Neuronal stem cell (in vitro differentiated cells): ENCODE results near the gene PSG11.
"Not testable (repeated sequence)": the region's sequence is repeated elsewhere in the genome, so short reads cannot be mapped to it uniquely, and the experiment has no call there.

Experiments
- DNase-seq: peaks from one replicate; pipeline ENCODE4 v3.0.0-alpha.2; 2013; ENCODE audit warnings: low spot score
- H2AFZ ChIP-seq: one replicate; pipeline ENCODE4 v1.6.1; 2013; ENCODE audit warnings: mild to moderate bottlenecking, low read length, inconsistent platforms
- H2AK5ac ChIP-seq: 2 replicates; pipeline ENCODE4 v1.6.1; 2013; ENCODE audit warnings: low read depth, mild to moderate bottlenecking, inconsistent platforms, low read length, moderate library complexity, mixed read lengths
- H2BK120ac ChIP-seq: 2 replicates; pipeline ENCODE4 v1.6.1; 2013; ENCODE audit warnings: low read depth, mild to moderate bottlenecking, inconsistent platforms, low read length, moderate library complexity, mixed read lengths
- H2BK12ac ChIP-seq: one replicate; pipeline ENCODE4 v1.6.1; 2013; ENCODE audit warnings: low read length, inconsistent platforms
- H2BK15ac ChIP-seq: 2 replicates; pipeline ENCODE4 v1.6.1; 2013; ENCODE audit warnings: mild to moderate bottlenecking, low read length, inconsistent platforms, mixed read lengths
- H2BK5ac ChIP-seq: one replicate; pipeline ENCODE4 v1.6.1; 2013; ENCODE audit warnings: inconsistent platforms, mild to moderate bottlenecking, low read length, moderate library complexity
- H3K14ac ChIP-seq: one replicate; pipeline ENCODE4 v1.6.1; 2013; ENCODE audit warnings: low read length, inconsistent platforms
- H3K18ac ChIP-seq: 2 replicates; pipeline ENCODE4 v1.6.1; 2013; ENCODE audit warnings: low read length, inconsistent platforms
- H3K23ac ChIP-seq: 2 replicates; pipeline ENCODE4 v1.6.1; 2013; ENCODE audit warnings: low read depth, mild to moderate bottlenecking, mixed read lengths, low read length, inconsistent platforms; ENCODE audit not compliant: poor library complexity
- H3K27ac ChIP-seq: replicated peaks from 3 replicates; pipeline ENCODE4 v1.5.1; 2013; ENCODE audit warnings: low read length, inconsistent platforms
- H3K27me3 ChIP-seq, 3 experiments: 2 replicates each; pipeline ENCODE4 v1.6.1; 2013; ENCODE audit warnings: low read length in 3 of 3, mild to moderate bottlenecking in 2 of 3, inconsistent platforms in 1 of 3, low read depth in 1 of 3, mixed read lengths in 1 of 3, moderate library complexity in 1 of 3; ENCODE audit not compliant: control insufficient read depth in 3 of 3, insufficient read depth in 3 of 3
- H3K36me3 ChIP-seq, 2 donors: replicated peaks in 1 of 2; 2 replicates each; pipeline ENCODE4 v1.6.1; 2013; ENCODE audit warnings: low read length in 2 of 2; ENCODE audit not compliant: control insufficient read depth in 2 of 2, insufficient read depth in 2 of 2
- H3K4ac ChIP-seq: 2 replicates; pipeline ENCODE4 v1.6.1; 2013; ENCODE audit warnings: inconsistent platforms, mild to moderate bottlenecking, low read length, moderate library complexity
- H3K4me1 ChIP-seq, 2 donors: 1 replicate in 1 of 2; 2 replicates in 1 of 2; pipeline ENCODE4 v1.6.1; 2013; ENCODE audit warnings: low read length in 2 of 2, low read depth in 1 of 2; ENCODE audit not compliant: control insufficient read depth in 2 of 2, insufficient read depth in 1 of 2
- H3K4me2 ChIP-seq: one replicate; pipeline ENCODE4 v1.6.1; 2013; ENCODE audit warnings: mild to moderate bottlenecking, low read length, inconsistent platforms; ENCODE audit not compliant: insufficient read depth, poor library complexity, severe bottlenecking
- H3K4me3 ChIP-seq, 2 donors: 2 replicates each; pipeline ENCODE4 v1.5.1; 2013; ENCODE audit warnings: low read length in 2 of 2, mild to moderate bottlenecking in 2 of 2, inconsistent platforms in 1 of 2, moderate library complexity in 1 of 2
- H3K79me1 ChIP-seq: one replicate; pipeline ENCODE4 v1.6.1; 2013; ENCODE audit warnings: low read depth, mild to moderate bottlenecking, inconsistent platforms, low read length, moderate library complexity
- H3K9ac ChIP-seq: one replicate; pipeline ENCODE4 v1.6.1; 2013; ENCODE audit warnings: mild to moderate bottlenecking, low read depth, low read length, inconsistent platforms; ENCODE audit not compliant: poor library complexity
- H3K9me3 ChIP-seq, 2 donors: replicated peaks in 1 of 2; 2 replicates each; pipeline versions ENCODE3 to v1.6.1; 2013; ENCODE audit warnings: low read length in 2 of 2, mild to moderate bottlenecking in 2 of 2, inconsistent platforms in 1 of 2, low read depth in 1 of 2, mixed read lengths in 1 of 2, moderate library complexity in 1 of 2; ENCODE audit not compliant: control insufficient read depth in 2 of 2, insufficient read depth in 1 of 2
- H4K8ac ChIP-seq: one replicate; pipeline ENCODE4 v1.6.1; 2013; ENCODE audit warnings: low read depth, mild to moderate bottlenecking, inconsistent platforms, low read length, moderate library complexity
- H4K91ac ChIP-seq: one replicate; pipeline ENCODE4 v1.6.1; 2013; ENCODE audit warnings: low read length, low read depth, mild to moderate bottlenecking, inconsistent platforms; ENCODE audit not compliant: poor library complexity
- WGBS, 2 donors: extraction: QIAGEN DNeasy Blood & Tissue Kit; methylation state at CpG; one replicate each; pipeline ENCODE4 v1.1.7; 2013; ENCODE audit warnings: missing lambda C conversion rate in 2 of 2, mixed read lengths in 1 of 2; ENCODE audit not compliant: insufficient read length in 2 of 2, insufficient replicate concordance in 1 of 2; ENCODE audit errors: extremely low coverage in 2 of 2; 5-methylcytosine and 5-hydroxymethylcytosine counted together

The PSG11 gene

DNA sequence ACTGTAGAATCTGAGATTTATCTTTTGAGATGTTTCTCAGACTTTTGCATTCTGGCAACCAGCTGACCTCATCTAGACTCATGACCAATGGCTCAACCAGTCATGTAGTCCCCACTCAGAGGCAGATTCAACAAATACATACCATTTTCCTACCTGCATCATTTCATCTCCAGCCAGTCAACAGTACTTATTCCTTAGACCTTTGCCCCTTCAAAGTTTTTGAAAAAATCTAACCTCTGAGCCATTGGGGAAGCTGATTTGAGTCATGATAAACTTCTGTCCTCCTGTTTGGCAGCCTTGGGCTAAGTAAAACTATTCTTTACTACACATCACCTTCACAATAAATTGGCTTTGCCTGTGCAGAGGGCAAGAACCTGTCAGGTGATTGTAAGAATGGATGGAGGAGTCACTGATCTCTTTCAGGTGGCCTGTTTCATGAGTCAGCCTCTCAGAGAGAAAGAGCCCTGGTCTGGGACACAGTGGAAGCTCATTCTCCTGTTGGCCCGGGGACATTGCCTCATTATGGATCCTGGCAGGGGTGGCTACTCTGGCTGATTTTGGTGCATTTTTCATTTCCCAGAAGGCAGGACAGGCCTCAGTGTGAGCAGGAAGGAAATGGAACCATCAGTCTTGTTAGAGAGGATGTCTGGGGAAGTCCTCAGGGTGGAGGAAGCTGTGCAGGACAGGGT lies 17.4 kb upstream of the PSG11 start:
- not testable (repeated sequence) for H3K36me3 ChIP-seq

GRCh38 chr19:43031645-43032044 lies 5.4 kb upstream of the PSG11 start:
- H2AFZ ChIP-seq, H3K36me3 ChIP-seq, H2BK120ac ChIP-seq, H4K91ac ChIP-seq, H3K4me3 ChIP-seq, H2BK12ac ChIP-seq, H3K27me3 ChIP-seq, H3K27ac ChIP-seq, H3K14ac ChIP-seq, H3K4me1 ChIP-seq, H3K9me3 ChIP-seq, H3K9ac ChIP-seq, H3K18ac ChIP-seq, H3K4me2 ChIP-seq, H4K8ac ChIP-seq, DNase-seq, H3K79me1 ChIP-seq, H2BK5ac ChIP-seq, H3K23ac ChIP-seq, H3K4ac ChIP-seq, H2AK5ac ChIP-seq, H2BK15ac ChIP-seq: not testable (repeated sequence)
- WGBS, 2 donors, result no CpG with 5 or more reads among the region's 2 CpGs

More for the DNA sequence above, 17.4 kb upstream of the PSG11 start:
- not testable (repeated sequence) for H4K8ac ChIP-seq, DNase-seq, H3K79me1 ChIP-seq, H2BK12ac ChIP-seq, H2AK5ac ChIP-seq, H3K4ac ChIP-seq, H3K4me2 ChIP-seq, H3K9me3 ChIP-seq, H3K27me3 ChIP-seq, H3K18ac ChIP-seq, H3K9ac ChIP-seq, H3K23ac ChIP-seq, H2BK120ac ChIP-seq, H3K14ac ChIP-seq, H2AFZ ChIP-seq, H3K27ac ChIP-seq, H3K4me1 ChIP-seq, H3K4me3 ChIP-seq, H4K91ac ChIP-seq, H2BK15ac ChIP-seq, H2BK5ac ChIP-seq
- no CpG with 5 or more reads among the region's 1 CpG for whole genome bisulfite sequencing, 2 donors

DNA sequence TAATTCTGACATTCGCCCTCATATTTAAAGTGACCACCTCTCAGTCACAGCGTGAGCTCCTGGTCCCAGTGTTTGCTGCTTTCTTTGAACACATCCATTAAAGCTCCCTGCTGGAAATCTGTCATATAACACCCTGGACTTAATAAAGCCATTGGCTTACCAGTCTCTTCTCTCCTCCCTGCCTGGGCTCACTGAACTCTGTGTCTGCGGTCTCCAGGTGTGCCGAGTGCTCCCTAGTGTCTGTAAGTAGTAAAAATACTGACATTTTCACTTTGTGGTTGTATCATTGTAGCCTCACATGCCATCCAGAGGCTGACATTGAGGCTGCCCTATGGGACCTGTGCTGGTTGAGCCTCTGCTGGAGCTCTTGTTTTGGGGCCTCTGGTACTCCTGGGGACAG lies 2.6 kb upstream of the PSG11 start:
- no peaks in the 10 kb centered on the region for H3K79me1 ChIP-seq
- H3K14ac ChIP-seq, result no peak overlapping the region
- no peak overlapping the region for H3K4ac ChIP-seq
- H3K36me3 ChIP-seq, result no peaks in the 10 kb centered on the region
- peaks cover 0 to 6% of the 10 kb centered on the region in 2 donors for H3K9me3 ChIP-seq
- no peak overlapping the region for H4K8ac ChIP-seq
- no peak overlapping the region for H2AFZ ChIP-seq
- no peak overlapping the region for H3K9ac ChIP-seq
- no peak overlapping the region for H3K4me2 ChIP-seq
- H4K91ac ChIP-seq, result no peak overlapping the region
- H3K27ac ChIP-seq, result no peak overlapping the region
- H2BK12ac ChIP-seq, result no peak overlapping the region
- H3K27me3 ChIP-seq, result no peaks in the 10 kb centered on the region
- no peak for DNase-seq
- no peak overlapping the region for H2BK15ac ChIP-seq
- no peak overlapping the region for H3K23ac ChIP-seq
- no peak overlapping the region for H3K18ac ChIP-seq
- no peak overlapping the region for H3K4me3 ChIP-seq
- H2AK5ac ChIP-seq, result no peak overlapping the region
- no peak overlapping the region for H2BK5ac ChIP-seq
- WGBS, 2 donors, result no CpG with 5 or more reads among the region's 4 CpGs
- no peak overlapping the region for H2BK120ac ChIP-seq
- H3K4me1 ChIP-seq, result no peaks in the 10 kb centered on the region

DNA sequence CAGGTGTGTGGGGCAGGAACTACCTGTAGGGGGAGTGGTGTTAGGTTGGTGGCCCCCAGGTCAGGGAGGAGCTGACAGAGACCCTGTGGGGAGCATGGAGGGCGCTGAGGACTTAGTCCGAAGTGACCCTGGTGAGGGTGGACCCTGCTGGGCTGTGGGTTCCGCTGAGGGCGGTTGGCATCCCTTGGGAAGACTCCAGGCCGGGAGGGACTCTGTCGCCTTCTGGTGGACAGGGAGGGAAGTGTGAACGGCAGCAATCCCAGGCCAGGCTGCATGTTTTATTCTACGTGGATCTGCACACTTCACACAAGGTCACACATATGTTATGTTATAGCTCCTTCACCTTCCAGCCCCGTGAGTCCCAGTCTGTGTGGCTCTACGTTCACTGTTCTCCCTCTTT lies 1.7 kb upstream of the PSG11 start:
- H2AK5ac ChIP-seq, H3K4me1 ChIP-seq, H3K27ac ChIP-seq, H3K18ac ChIP-seq, H2BK120ac ChIP-seq, DNase-seq, H3K4me2 ChIP-seq, H3K23ac ChIP-seq, H3K79me1 ChIP-seq, H3K9ac ChIP-seq, H3K4ac ChIP-seq, H2BK5ac ChIP-seq, H2BK12ac ChIP-seq, H4K91ac ChIP-seq, H2AFZ ChIP-seq, H3K9me3 ChIP-seq, H3K4me3 ChIP-seq, H3K36me3 ChIP-seq, H3K14ac ChIP-seq, H3K27me3 ChIP-seq, H2BK15ac ChIP-seq, H4K8ac ChIP-seq: not testable (repeated sequence)
- no CpG with 5 or more reads among the region's 10 CpGs for WGBS, 2 donors
